Neuronal stem cell (in vitro differentiated cells): ENCODE measurements around the gene N4BP2L1.

ENCODE experiments used
- DNase-seq: peaks from one replicate; pipeline ENCODE4 v3.0.0-alpha.2; 2013; ENCODE audit warnings: low spot score
- H2AFZ ChIP-seq: one replicate; pipeline ENCODE4 v1.6.1; 2013; ENCODE audit warnings: mild to moderate bottlenecking, low read length, inconsistent platforms
- H2AK5ac ChIP-seq: 2 replicates; pipeline ENCODE4 v1.6.1; 2013; ENCODE audit warnings: low read depth, mild to moderate bottlenecking, inconsistent platforms, low read length, moderate library complexity, mixed read lengths
- H2BK120ac ChIP-seq: 2 replicates; pipeline ENCODE4 v1.6.1; 2013; ENCODE audit warnings: low read depth, mild to moderate bottlenecking, inconsistent platforms, low read length, moderate library complexity, mixed read lengths
- H2BK12ac ChIP-seq: one replicate; pipeline ENCODE4 v1.6.1; 2013; ENCODE audit warnings: low read length, inconsistent platforms
- H2BK15ac ChIP-seq: 2 replicates; pipeline ENCODE4 v1.6.1; 2013; ENCODE audit warnings: mild to moderate bottlenecking, low read length, inconsistent platforms, mixed read lengths
- H2BK5ac ChIP-seq: one replicate; pipeline ENCODE4 v1.6.1; 2013; ENCODE audit warnings: inconsistent platforms, mild to moderate bottlenecking, low read length, moderate library complexity
- H3K14ac ChIP-seq: one replicate; pipeline ENCODE4 v1.6.1; 2013; ENCODE audit warnings: low read length, inconsistent platforms
- H3K18ac ChIP-seq: 2 replicates; pipeline ENCODE4 v1.6.1; 2013; ENCODE audit warnings: low read length, inconsistent platforms
- H3K23ac ChIP-seq: 2 replicates; pipeline ENCODE4 v1.6.1; 2013; ENCODE audit warnings: low read depth, mild to moderate bottlenecking, mixed read lengths, low read length, inconsistent platforms; ENCODE audit not compliant: poor library complexity
- H3K27ac ChIP-seq: replicated peaks from 3 replicates; pipeline ENCODE4 v1.5.1; 2013; ENCODE audit warnings: low read length, inconsistent platforms
- H3K27me3 ChIP-seq, 3 experiments: 2 replicates each; pipeline ENCODE4 v1.6.1; 2013; ENCODE audit warnings: low read length in 3 of 3, mild to moderate bottlenecking in 2 of 3, inconsistent platforms in 1 of 3, low read depth in 1 of 3, mixed read lengths in 1 of 3, moderate library complexity in 1 of 3; ENCODE audit not compliant: control insufficient read depth in 3 of 3, insufficient read depth in 3 of 3
- H3K36me3 ChIP-seq, 2 donors: replicated peaks in 1 of 2; 2 replicates each; pipeline ENCODE4 v1.6.1; 2013; ENCODE audit warnings: low read length in 2 of 2; ENCODE audit not compliant: control insufficient read depth in 2 of 2, insufficient read depth in 2 of 2
- H3K4ac ChIP-seq: 2 replicates; pipeline ENCODE4 v1.6.1; 2013; ENCODE audit warnings: inconsistent platforms, mild to moderate bottlenecking, low read length, moderate library complexity
- H3K4me1 ChIP-seq, 2 donors: 1 replicate in 1 of 2; 2 replicates in 1 of 2; pipeline ENCODE4 v1.6.1; 2013; ENCODE audit warnings: low read length in 2 of 2, low read depth in 1 of 2; ENCODE audit not compliant: control insufficient read depth in 2 of 2, insufficient read depth in 1 of 2
- H3K4me2 ChIP-seq: one replicate; pipeline ENCODE4 v1.6.1; 2013; ENCODE audit warnings: mild to moderate bottlenecking, low read length, inconsistent platforms; ENCODE audit not compliant: insufficient read depth, poor library complexity, severe bottlenecking
- H3K4me3 ChIP-seq, 2 donors: 2 replicates each; pipeline ENCODE4 v1.5.1; 2013; ENCODE audit warnings: low read length in 2 of 2, mild to moderate bottlenecking in 2 of 2, inconsistent platforms in 1 of 2, moderate library complexity in 1 of 2
- H3K79me1 ChIP-seq: one replicate; pipeline ENCODE4 v1.6.1; 2013; ENCODE audit warnings: low read depth, mild to moderate bottlenecking, inconsistent platforms, low read length, moderate library complexity
- H3K9ac ChIP-seq: one replicate; pipeline ENCODE4 v1.6.1; 2013; ENCODE audit warnings: mild to moderate bottlenecking, low read depth, low read length, inconsistent platforms; ENCODE audit not compliant: poor library complexity
- H3K9me3 ChIP-seq, 2 donors: replicated peaks in 1 of 2; 2 replicates each; pipeline versions ENCODE3 to v1.6.1; 2013; ENCODE audit warnings: low read length in 2 of 2, mild to moderate bottlenecking in 2 of 2, inconsistent platforms in 1 of 2, low read depth in 1 of 2, mixed read lengths in 1 of 2, moderate library complexity in 1 of 2; ENCODE audit not compliant: control insufficient read depth in 2 of 2, insufficient read depth in 1 of 2
- H4K8ac ChIP-seq: one replicate; pipeline ENCODE4 v1.6.1; 2013; ENCODE audit warnings: low read depth, mild to moderate bottlenecking, inconsistent platforms, low read length, moderate library complexity
- H4K91ac ChIP-seq: one replicate; pipeline ENCODE4 v1.6.1; 2013; ENCODE audit warnings: low read length, low read depth, mild to moderate bottlenecking, inconsistent platforms; ENCODE audit not compliant: poor library complexity
- WGBS, 2 donors: extraction: QIAGEN DNeasy Blood & Tissue Kit; methylation state at CpG; one replicate each; pipeline ENCODE4 v1.1.7; 2013; ENCODE audit warnings: missing lambda C conversion rate in 2 of 2, mixed read lengths in 1 of 2; ENCODE audit not compliant: insufficient read length in 2 of 2, insufficient replicate concordance in 1 of 2; ENCODE audit errors: extremely low coverage in 2 of 2; 5-methylcytosine and 5-hydroxymethylcytosine counted together

N4BP2L1 gene

GRCh38 chr13:32468502-32469142 lies 40.7 kb upstream of the N4BP2L1 start:
- no peak overlapping the region for H3K4me2 ChIP-seq
- H2BK120ac ChIP-seq, result no peak overlapping the region
- no peak for DNase-seq
- no peak overlapping the region for H2BK5ac ChIP-seq
- no peak overlapping the region for H2BK12ac ChIP-seq
- H3K4me1 ChIP-seq, result peaks cover 0 to 2% of the 10 kb centered on the region in 2 donors
- no peak overlapping the region for H3K4ac ChIP-seq
- H3K9ac ChIP-seq, result no peak overlapping the region
- H3K27me3 ChIP-seq, result no peaks in the 10 kb centered on the region
- no peak overlapping the region for H3K18ac ChIP-seq
- H3K14ac ChIP-seq, result no peak overlapping the region
- no peak overlapping the region for H2AK5ac ChIP-seq
- no peak overlapping the region for H3K27ac ChIP-seq
- no peaks in the 10 kb centered on the region for H3K9me3 ChIP-seq
- no peak overlapping the region for H2BK15ac ChIP-seq
- H3K36me3 ChIP-seq, result peaks cover 0 to 2% of the 10 kb centered on the region in 2 donors
- no peak overlapping the region for H3K23ac ChIP-seq
- no peak overlapping the region for H4K8ac ChIP-seq
- H2AFZ ChIP-seq, result no peak overlapping the region
- no peak overlapping the region for H4K91ac ChIP-seq
- WGBS, 2 donors, result no CpG with 5 or more reads among the region's 6 CpGs
- no peaks in the 10 kb centered on the region for H3K79me1 ChIP-seq
- no peak overlapping the region for H3K4me3 ChIP-seq

DNA sequence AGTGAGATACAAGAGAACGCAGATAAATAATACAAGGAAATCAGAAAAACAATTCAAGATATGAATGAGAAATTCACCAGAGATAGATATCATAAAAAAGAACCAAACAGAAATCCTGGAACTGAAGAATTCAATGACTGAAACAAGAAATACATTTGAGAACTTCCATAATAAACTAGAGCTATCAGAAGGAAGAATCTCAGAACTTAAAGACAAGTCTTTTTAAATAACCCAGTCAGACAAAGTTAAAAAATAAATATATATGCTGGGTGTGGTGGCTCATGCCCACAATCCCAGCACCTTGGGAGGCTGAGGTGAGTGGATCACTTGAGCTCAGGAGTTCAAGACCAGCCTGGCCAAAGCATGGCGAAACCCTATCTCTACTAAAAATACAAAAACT lies 28.7 kb upstream of the N4BP2L1 start:
- no peak overlapping the region for H3K9ac ChIP-seq
- no peak overlapping the region for H2BK120ac ChIP-seq
- no peak overlapping the region for H2BK15ac ChIP-seq
- H3K9me3 ChIP-seq, result peaks cover 4 to 21% of the 10 kb centered on the region in 2 donors
- no peaks in the 10 kb centered on the region for H3K36me3 ChIP-seq
- H3K18ac ChIP-seq, result no peak overlapping the region
- H4K8ac ChIP-seq, result no peak overlapping the region
- no peak overlapping the region for H4K91ac ChIP-seq
- no peaks in the 10 kb centered on the region for H3K79me1 ChIP-seq
- H3K27ac ChIP-seq, result no peak overlapping the region
- no peaks in the 10 kb centered on the region for H3K27me3 ChIP-seq
- H2BK12ac ChIP-seq, result no peak overlapping the region
- no peak overlapping the region for H3K14ac ChIP-seq
- no peak overlapping the region for H2AFZ ChIP-seq
- no peaks in the 10 kb centered on the region for H3K4me1 ChIP-seq
- no peak overlapping the region for H3K4ac ChIP-seq
- no peak overlapping the region for H3K4me2 ChIP-seq
- no peak overlapping the region for H3K4me3 ChIP-seq
- H3K23ac ChIP-seq, result no peak overlapping the region
- DNase-seq, result no peak
- H2AK5ac ChIP-seq, result no peak overlapping the region
- WGBS, 2 donors, result no CpG with 5 or more reads among the region's 2 CpGs
- H2BK5ac ChIP-seq, result no peak overlapping the region

DNA sequence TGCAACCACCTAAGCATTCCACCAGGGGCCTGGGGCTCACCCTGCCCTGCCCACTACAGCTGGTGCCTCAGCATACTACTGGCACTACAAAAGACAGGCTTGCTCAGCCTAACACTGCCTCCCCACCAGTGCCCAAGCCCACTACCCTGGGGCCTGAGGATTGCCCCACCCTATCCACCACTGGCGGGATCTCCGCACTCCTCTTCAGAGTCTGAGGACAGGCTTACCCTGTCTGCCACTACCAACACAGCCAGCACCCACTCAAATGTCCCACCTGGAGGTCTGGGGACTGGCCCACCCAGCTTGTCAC lies 27.6 kb upstream of the N4BP2L1 start:
- no peak for DNase-seq
- Histone ChIP-seq H3K9me3 (peaks cover 4 to 23% of the 10 kb centered on the region in 2 donors), H3K27ac (no peak overlapping the region), H2BK120ac (no peak overlapping the region), H2BK12ac (no peak overlapping the region), H2AFZ (no peak overlapping the region), H3K14ac (no peak overlapping the region), H2BK15ac (no peak overlapping the region), H3K79me1 (no peaks in the 10 kb centered on the region), H3K23ac (peak overlapping the region; percentile 49), H2AK5ac (no peak overlapping the region), H3K27me3 (no peaks in the 10 kb centered on the region), H4K8ac (no peak overlapping the region), H4K91ac (no peak overlapping the region), H3K4me1 (no peaks in the 10 kb centered on the region), H3K9ac (no peak overlapping the region), H2BK5ac (no peak overlapping the region), H3K4ac (no peak overlapping the region), H3K4me3 (no peak overlapping the region), H3K4me2 (no peak overlapping the region), H3K18ac (peak overlapping the region; percentile 42), H3K36me3 (no peaks in the 10 kb centered on the region)
- no CpG with 5 or more reads among the region's 2 CpGs for WGBS, 2 donors

- no peak overlapping the region for H3K27ac ChIP-seq
- peak overlapping the region; percentile 49 for H3K23ac ChIP-seq
Observed at GRCh38 chr13:32454886-32455593, 27.1 kb upstream of the N4BP2L1 start.

More at GRCh38 chr13:32454886-32455593, 27.1 kb upstream of the N4BP2L1 start:
- H2BK5ac ChIP-seq, result peak overlapping the region; percentile 42
- no peak overlapping the region for H2BK15ac ChIP-seq
- WGBS, 2 donors, result no CpG with 5 or more reads among the region's 8 CpGs
- no peak overlapping the region for H2BK12ac ChIP-seq
- no peak overlapping the region for H2AK5ac ChIP-seq
- H3K27me3 ChIP-seq, result no peaks in the 10 kb centered on the region
- no peak for DNase-seq
- H3K18ac ChIP-seq, result peak overlapping the region; percentile 42
- no peak overlapping the region for H4K8ac ChIP-seq
- H2BK120ac ChIP-seq, result no peak overlapping the region
- H3K4ac ChIP-seq, result no peak overlapping the region
- no peak overlapping the region for H3K4me2 ChIP-seq
- H2AFZ ChIP-seq, result no peak overlapping the region
- no peak overlapping the region for H3K14ac ChIP-seq
- H3K4me1 ChIP-seq, result no peaks in the 10 kb centered on the region
- peak overlapping the region; percentile 50 for H4K91ac ChIP-seq
- peaks cover 4 to 23% of the 10 kb centered on the region in 2 donors for H3K9me3 ChIP-seq
- H3K79me1 ChIP-seq, result no peaks in the 10 kb centered on the region
- H3K4me3 ChIP-seq, result no peak overlapping the region
- no peak overlapping the region for H3K9ac ChIP-seq
- H3K36me3 ChIP-seq, result no peaks in the 10 kb centered on the region
